ENCODE data around the gene ARPC2. TPM values are rescaled to one million over a fixed set of nuclear protein-coding genes. Genes with fewer than 3 reads are reported as not detected.

ARPC2 gene
- total RNA-seq, 1 experiment from 2014 or later = 187 TPM

GRCh38 chr2:218281449-218281848 is 64.5 kb downstream of the ARPC2 start:
- DNase-seq (ENCODE audit: low read depth, low spot score) (no peak), ATAC-seq (no peak)
- Histone ChIP-seq H3K4me2 (ENCODE audit: low read length) (no peak overlapping the region), H3K27ac (ENCODE audit: low read depth, low read length) (no peak overlapping the region), H3K36me3 (ENCODE audit: control insufficient read depth in 1 of 2, insufficient read depth in 2 of 2, low read length in 2 of 2) (peaks cover 20 to 27% of the 10 kb centered on the region in 2 experiments; a peak in 3 of 4 replicates), H3K79me2 (ENCODE audit: insufficient read depth, low read length) (peaks cover 45% of the 10 kb centered on the region), H3K4me1 (ENCODE audit: control insufficient read depth in 1 of 2, insufficient read depth in 2 of 2, low read length in 2 of 2) (peaks cover 9 to 24% of the 10 kb centered on the region in 2 experiments), H3K9me3 (ENCODE audit: control insufficient read depth in 1 of 2, insufficient read depth in 1 of 2, low read depth in 1 of 2, low read length in 2 of 2) (no peaks in the 10 kb centered on the region), H3K27me3 (ENCODE audit: insufficient read depth, low read length) (no peaks in the 10 kb centered on the region), H3K9me2 (ENCODE audit: insufficient read depth) (no peaks in the 10 kb centered on the region), H2AFZ (ENCODE audit: low read depth, low read length, poor library complexity, severe bottlenecking) (no peak overlapping the region), H3K4me3 (replicated peaks in 1 of 2; ENCODE audit: low read depth in 1 of 2, low read length in 2 of 2) (no peak overlapping the region), H4K20me1 (ENCODE audit: insufficient read depth) (no peaks in the 10 kb centered on the region), H3K9ac (ENCODE audit: low read length) (no peak overlapping the region)
- POLR2A ChIA-PET = interaction anchor here (0.6 kb wide), 1 partner anchor 32 kb away, joined by 3 read pairs; no protein-coding TSS in a partner anchor
- intact Hi-C loops (cut with micrococcal nuclease) = no loop called here
- BruUV-seq (replicated peaks) = no TSS peak
- TF ChIP-seq CEBPB (IDR thresholded peaks at IDR 0.05; ENCODE audit: low read depth) (no peak), CBX3 (IDR thresholded peaks at IDR 0.05; ENCODE audit: low read depth) (no peak), SP1 (IDR thresholded peaks at IDR 0.05; ENCODE audit: low read depth) (no peak), TCF7L2 (IDR thresholded peaks at IDR 0.05; ENCODE audit: borderline replicate concordance, extremely low read depth, insufficient read depth, insufficient read length) (no peak), SIN3A (IDR thresholded peaks at IDR 0.05; ENCODE audit: low read depth) (no peak), ZNF274 (IDR thresholded peaks at IDR 0.05; ENCODE audit: low read depth, low read length) (no peak), POLR2A (IDR thresholded peaks at IDR 0.05; ENCODE audit: borderline replicate concordance, extremely low read depth, insufficient read depth, insufficient read length) (no peak), REST (IDR thresholded peaks at IDR 0.05; ENCODE audit: low read depth) (no peak), ZFX (IDR thresholded peaks at IDR 0.05) (no peak), EZH2 (IDR thresholded peaks at IDR 0.05) (no peak), ELF1 (IDR thresholded peaks at IDR 0.05; ENCODE audit: borderline replicate concordance, low read depth) (no peak)
- TF ChIP-seq, protein P1, sequence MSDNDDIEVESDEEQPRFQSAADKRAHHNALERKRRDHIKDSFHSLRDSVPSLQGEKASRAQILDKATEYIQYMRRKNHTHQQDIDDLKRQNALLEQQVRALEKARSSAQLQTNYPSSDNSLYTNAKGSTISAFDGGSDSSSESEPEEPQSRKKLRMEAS (IDR thresholded peaks at IDR 0.05) = no peak
- CTCF ChIA-PET = no interaction called here
- RAD21 ChIA-PET (ENCODE audit: low non-redundant PET in 1 of 2, low total read pairs in 2 of 2, uncharacterized antibody in 2 of 2, unreplicated experiment in 2 of 2) = no interaction called here

Data from HCT116 (cell line).